Activated CD4-positive, alpha-beta T cell treated with anti-CD3 and anti-CD28 coated beads, Interleukin-2, amount 50 U/mL, for 16 hours (primary cell): Measurements from ENCODE around the gene CCDC192.

Source experiments
- DNase-seq: peaks from one replicate; pipeline ENCODE4 v3.0.0-alpha.2; 2020

The CCDC192 gene

DNA sequence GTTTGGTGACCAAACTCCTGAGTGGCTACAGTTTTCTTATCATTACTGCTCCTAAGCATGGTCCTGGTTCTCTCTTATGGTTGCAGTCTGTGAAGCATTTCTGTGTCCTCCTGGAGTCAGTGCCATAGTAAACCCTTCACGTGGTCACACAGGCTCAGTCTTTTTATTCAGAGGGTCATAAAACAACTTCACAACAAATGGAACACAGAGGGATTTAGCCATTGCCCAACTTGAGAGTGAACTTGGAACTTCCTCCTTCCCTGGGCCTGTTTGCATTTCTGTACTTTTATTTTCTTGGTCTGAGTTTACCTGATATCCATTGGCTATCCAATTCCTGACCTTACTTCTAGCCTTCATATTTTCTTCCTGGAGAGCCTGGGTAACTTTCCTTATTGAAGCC lies 144.9 kb downstream of the CCDC192 start:
- DNase-seq = no peak

DNA sequence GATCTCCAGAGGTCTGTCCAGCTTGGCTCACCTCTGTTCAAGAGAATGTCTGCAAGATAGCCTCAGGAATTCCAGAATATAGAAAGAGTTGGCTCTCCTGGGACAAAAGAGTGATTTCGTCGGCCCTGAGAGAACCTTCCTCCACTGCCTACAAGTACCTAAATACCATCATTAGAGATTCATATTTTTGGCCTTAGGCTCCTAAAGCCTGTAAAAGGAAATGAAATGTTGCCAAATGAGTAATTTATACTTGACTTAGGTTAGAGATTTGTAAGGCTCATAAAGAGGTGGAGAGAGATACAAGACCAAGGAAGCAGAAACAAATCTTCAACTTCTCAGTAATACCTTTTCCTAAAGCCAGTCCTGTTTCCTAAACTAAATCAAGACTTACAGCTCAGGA lies 146.2 kb downstream of the CCDC192 start:
- DNase-seq = no peak

DNA sequence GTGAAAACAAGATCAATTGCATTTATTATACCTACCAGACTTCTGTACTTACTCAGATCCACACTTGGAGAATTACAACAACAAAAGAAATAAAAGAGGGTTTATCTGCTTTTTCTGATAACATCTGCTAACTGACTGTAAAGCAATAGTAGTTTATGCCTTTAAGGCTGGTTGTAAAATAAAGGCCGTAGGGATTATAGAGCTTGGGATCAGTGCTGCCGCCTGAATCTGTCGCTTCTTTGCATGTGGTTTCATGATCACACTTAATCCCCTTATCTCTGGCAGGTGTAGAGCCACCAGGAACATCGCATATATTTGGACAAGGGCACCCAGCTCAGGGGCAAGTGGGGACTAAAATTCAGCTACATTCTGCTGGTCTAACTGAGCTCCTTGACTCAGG lies 146.7 kb downstream of the CCDC192 start:
- no peak for DNase-seq

DNA sequence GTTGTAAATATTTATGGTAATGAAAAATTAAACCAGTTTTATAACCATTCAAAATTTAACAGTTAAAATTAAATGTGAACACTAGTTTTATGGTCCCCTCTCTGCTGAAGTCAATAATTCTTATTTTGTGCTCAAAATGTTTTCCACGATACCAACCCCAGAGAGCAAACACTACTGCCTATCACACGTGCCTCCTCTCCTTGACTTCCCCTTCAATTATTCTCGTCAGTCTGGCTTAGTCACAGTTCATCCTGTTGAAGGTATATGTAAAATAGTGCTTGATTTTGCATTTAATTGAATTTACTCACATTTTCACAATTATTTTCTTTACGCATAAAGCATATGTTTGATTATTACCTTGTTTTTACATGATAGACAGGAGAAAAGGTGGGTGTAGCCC lies 148.8 kb downstream of the CCDC192 start:
- DNase-seq = no peak

DNA sequence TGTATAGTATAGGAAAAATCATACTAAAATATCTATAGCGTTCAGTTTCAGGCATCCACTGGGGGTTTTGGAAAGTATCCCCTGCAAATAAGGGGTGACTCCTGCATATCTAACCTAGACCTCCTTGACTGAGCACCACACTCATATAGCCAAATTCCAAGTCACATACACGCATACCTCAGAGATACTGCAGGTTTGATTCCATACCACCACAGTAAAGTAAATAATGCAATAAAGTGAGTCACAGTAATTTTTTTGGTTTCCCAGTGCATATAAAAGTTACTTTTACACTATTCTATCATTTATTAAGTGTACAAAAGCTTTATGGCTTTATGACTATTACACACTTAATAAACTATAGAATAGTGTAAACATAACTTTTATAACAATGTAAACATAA lies 151.3 kb downstream of the CCDC192 start:
- DNase-seq = no peak

DNA sequence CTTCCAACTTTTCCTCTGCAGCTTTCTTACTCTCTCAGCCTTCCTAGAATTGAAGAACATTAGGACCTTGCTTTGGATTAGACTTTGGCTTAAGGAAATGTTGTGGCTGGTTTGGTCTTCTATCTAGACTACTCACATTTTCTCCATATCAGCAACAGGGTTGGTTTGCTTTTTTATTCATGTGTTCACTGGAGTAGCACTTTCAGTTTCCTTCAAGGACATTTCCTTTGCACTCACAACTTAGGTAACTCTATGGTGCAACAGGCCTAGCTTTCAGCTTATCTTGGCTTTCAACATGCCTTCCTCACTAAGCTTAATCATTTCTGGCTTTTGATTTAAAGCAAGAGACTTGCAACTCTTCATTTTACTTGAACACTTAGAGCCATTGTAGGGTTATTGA lies 153.1 kb downstream of the CCDC192 start:
- peak; percentile 33 for DNase-seq

DNA sequence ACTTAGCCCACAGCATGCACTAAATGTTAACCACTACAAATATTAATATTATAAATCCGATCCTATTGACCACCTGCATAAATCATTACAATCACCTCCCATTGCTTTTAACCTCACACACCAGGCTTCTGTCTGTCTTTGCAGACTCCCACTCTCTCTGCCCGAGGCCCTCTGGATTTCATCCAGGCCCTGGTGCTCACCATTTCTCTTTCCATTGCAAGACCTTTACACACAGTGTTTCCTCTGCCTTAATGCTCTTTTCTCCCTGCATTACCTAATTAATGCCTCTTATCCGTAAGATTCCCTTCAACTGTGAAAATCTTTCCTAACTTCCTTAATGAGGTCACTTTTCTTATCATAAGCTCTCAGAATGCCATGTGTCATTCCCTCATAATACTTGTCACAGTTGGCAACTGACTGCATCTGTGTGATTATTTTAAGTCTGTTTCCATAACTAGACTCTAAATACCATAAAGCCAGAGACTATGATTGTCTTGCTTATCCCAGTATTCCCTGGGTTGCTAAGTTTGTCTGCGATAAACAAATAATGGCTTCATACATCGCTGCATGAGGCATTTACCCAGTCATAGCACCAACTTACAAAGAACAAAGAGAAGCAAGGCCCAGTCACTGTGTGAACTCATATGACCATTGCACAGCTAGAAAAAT lies 155.1 kb downstream of the CCDC192 start:
- DNase-seq = no peak

DNA sequence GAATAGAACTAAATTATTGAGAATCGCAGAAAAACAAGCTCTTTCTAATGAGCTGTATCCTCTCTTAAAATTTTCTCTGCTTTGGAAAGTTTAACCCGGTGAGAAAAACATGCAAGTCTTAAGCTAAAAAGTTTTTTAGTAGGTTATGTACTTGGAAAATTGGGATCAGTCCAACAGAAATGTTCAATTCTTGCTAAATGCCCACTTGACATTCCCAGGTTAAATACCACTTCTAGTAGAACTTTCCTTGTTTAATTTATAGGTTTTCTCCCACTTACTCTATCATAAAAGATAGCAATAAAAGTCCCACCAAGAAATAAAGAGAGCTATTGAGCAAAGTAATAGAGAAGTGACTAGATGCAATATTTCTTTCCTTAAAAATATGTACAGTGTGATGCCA lies 157.1 kb downstream of the CCDC192 start:
- DNase-seq = no peak

DNA sequence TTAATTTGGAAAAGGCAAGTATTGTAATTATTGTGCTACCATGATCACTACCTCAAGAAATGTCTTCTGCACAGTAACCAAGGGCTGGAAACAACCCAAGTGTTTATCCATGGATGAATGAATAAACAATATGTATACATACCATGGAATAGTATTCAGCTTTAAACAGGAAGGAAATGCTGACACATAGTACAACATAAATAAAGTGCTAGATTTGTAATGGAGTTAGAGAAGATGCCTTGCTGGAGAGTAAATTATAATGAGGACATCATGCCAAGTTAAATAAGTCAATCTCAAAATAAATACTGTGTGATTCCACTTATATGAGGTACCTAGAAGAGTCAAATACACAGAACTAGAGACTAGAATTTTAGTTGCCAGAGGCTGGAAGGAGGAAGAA lies 160.0 kb downstream of the CCDC192 start:
- no peak for DNase-seq

DNA sequence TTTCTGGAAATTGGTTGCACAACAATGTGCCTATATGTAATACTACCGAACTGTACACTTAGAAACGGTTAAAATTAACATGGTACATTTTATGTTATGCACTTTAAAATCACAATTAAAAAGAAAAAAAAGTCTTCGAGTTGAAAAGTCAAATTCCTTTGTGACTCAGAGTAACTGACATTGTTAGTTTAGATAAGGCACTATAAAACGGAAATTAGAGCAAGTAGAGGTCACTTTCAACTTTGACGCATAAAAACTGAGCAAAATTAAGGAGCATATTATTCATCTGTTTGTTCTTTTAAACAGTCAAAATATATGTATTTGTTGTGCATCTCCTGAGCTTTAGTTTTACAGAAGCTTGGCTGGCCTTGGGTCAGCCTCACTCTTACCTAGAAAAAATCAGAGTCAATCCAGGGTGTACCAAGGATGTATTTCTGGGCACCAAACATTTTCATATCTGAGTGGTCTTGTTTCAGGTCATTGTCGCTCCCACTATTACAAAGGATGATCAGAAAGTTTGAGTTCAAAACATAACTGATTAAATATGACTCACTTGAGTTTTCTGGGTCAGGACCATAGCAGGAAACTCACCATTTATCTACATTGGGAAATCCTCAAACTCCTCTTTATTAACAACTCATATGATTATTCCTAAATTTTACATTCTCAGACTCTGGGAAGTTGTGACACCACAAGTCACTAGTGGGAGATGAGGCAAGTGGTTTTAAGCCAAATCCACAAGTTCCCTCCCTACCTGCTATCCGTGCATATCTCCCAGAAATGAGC lies 160.6 kb downstream of the CCDC192 start:
- DNase-seq = no peak

DNA sequence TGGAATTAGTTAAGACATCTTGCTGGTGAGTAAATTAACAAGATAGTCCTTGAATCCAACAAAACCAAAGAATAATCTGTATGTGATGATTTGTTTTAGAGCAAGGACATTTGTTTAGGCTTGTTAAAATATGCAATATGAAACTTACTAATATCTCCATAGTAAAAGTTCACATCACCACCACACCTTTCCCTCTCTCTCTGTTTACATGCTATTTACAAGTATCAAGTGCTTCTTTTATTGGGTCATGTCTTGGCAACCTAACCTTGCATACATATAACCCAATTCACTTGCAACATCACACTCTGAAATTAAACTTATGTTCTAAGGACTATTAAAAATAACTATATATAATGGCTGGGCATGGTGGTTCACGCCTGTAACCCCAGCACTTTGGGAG lies 161.3 kb downstream of the CCDC192 start:
- DNase-seq = no peak

DNA sequence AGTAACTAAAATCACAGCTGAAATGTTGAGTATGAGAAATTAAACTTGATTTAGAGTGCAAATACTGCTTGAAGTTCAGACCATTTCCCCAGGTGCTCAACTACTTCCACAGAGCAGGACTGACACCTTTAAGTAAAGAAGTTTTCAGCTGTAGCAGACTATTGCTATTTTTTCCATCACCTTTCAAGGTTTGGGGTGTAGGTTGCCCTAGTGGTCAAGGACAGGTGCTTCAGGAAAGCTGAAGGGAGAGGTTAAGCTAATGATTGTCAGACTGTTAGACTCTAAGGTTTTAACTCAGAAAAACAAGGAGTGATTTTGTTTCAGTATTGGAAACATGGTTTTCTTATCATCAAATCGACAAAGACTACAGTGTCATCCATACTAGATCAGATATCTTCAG lies 162.1 kb downstream of the CCDC192 start:
- DNase-seq = no peak

DNA sequence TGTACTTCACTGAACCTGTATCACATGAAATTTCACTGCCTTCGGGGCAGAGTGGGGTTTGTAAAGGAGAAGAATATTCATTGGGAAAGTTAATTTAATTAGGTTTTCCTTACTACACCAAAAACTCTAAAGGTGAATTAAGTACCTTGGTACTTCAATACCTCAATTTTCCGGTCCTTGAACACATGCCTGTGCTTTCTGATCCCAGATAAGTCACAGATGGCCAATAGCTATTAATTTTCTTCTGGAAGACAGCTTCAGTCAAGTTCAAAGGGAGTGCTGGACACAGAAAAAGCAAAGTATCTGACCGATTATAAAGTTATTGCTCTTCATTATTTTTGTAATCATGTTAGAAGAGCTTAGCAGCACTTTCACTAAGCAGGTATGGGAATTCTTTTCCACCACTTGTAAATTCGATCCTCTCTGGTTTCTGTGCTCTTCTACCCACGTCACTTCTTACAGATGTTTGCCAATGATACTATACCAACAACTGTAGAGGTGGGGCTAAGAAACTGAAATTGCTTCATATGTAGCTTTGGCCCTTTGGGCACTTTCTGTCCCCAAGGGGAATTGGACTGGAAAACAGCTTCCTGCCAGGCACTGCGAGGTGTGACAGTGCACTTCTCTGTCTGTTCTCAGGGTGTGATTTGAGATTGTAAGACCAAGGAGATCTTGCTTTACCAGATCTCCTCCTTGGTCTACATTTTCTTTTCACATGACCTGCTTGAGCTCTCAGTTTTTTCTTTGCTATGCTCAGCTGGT lies 164.0 kb downstream of the CCDC192 start:
- DNase-seq = no peak

DNA sequence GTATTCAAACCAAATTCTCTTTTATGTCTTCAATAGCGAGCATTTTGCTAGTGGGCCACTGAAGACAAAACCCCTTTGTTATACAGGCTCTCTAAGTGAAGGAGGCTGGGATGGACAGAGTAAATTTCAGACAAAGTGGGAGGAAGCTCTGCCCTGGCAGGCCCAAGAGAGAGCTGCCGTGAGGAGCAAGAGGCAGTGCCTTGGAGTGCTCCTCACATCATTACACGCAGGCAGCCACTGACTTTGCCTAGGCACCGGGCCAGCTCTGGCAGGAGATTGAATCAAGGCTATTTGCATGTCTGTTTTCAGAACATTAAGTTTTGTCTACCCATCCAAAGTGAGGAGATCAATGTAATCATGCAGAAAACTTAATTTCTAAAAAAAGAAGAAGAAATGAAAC lies 167.7 kb downstream of the CCDC192 start:
- DNase-seq = no peak

DNA sequence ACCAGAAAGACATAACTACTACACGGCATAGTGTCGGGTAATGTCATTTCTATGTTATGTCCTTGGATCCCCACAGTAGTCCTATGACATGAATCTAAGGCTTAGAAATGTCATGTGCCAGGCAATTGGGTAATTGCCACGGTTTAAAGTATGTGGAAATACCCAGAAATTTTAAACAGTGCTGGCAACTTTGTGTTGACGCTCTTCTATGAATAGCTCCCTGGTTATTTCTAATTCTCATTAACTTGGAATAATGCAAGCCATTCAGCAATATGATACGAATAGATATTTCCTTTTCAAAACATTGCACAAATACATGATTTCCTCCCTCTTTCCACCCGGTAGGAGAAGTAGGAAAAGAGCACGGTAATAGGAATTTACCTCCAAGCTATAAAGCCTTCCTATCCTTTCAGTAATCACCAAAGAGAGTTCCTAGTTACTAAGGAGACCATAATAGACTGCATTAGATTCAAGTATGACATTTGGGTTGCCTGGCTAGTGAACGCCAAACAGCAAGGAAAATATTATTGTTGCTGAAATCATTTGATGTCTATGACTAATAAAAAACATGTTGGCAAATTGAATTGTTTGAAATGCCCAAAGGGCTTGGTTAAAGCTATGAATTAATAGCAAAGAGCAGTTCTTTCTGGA lies 168.4 kb downstream of the CCDC192 start:
- DNase-seq = no peak

DNA sequence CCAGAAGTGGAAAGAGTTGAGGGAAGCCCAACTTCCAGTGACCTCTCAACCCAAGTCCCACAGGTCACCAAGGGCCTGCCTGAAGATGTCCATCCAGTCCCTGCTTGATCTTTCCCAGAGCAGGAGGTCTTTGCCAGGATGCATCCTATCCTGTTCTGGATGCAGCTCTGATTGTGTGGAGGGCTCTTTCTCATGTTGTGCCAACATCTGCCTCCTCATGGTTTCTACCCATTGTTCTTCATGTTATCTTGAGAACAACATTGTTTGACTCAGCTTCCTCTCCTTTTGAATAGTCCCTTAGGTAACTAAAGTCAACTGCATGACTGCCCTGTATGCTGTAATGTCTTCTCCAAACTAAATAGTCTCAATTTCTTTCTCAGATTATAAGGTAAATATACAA lies 169.3 kb downstream of the CCDC192 start:
- DNase-seq = no peak

DNA sequence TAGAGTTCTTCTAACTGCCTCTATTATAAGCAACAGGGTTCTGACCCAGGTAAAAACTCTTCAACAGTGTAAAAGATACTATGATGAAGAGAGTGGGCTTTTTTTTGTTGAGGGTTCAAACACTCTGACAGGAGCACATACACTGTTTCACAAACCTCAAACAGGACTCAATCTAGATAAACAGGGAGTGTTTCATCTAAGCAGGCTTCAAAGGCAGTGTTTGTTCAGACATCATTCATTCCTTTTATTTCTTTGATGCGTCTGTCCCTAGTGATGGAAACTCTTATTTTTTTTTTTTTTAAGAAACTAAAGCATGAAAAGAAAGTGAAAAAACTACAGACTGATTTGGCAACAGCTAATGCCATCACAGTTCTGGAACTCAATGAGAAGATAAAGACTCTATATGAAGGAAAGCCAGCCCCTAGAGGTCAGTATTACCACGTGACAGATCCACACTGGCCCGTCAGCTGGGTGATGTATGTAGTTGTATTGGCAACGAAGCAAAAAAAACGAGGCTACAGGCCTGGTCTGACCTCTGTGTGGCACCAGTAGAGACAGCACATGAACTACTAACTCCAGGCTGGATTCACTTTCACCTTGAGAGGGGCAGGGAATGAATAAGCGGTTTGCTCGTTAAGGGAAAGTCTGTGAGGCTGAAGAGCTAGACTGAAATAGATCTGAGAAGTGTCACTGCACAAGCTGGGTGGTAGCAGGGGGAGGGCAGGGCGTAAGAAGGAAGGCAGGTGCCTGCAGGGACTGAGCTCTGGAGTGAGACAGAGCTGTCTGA lies 172.2 kb downstream of the CCDC192 start:
- peak; percentile 37 for DNase-seq

DNA sequence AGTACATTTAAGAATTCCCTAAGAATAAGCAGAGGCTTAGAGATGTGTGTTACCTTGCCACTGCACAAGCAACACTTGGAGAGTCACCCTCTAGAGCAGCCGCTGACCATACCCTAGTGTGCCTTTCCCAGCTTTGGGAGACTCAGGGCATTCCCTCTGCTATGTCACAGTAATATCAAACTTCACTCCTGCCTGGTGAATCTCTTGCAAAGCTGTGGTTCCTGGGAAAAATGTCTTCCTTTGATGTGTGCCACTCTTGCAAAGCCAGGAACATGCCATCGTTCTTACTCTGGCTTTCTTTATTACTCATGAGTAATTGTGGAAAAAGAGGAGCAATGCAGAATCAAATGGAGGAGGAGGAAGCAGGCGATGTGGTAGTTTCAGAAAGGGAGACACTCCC lies 173.2 kb downstream of the CCDC192 start:
- DNase-seq = no peak

DNA sequence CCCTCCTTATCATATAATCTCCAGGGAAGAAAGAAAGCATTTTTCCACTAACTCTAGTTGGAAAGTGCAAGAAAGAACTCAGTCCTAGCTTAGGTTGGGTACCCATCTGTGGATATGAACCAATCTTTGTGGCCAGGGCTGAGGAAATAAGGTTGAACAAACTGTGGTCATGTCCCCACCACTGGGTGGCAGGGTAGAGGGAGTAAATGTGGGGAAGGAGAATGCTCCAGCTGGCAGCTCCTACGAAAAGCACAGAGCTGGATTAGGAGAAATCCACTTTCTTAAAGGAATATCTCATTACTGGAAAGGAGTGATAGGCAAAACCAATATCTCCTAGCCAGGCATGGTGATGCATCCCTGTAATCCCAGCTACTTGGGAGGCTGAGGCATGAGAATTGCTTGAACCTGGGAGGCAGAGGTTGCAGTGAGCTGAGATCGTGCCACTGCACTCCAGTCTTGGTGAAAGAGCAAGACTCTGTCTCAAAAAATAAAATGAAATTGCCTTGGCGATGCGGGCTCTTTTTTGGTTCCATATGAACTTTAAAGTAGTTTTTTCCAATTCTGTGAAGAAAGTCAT lies 175.1 kb downstream of the CCDC192 start:
- peak; percentile 11 for DNase-seq

DNA sequence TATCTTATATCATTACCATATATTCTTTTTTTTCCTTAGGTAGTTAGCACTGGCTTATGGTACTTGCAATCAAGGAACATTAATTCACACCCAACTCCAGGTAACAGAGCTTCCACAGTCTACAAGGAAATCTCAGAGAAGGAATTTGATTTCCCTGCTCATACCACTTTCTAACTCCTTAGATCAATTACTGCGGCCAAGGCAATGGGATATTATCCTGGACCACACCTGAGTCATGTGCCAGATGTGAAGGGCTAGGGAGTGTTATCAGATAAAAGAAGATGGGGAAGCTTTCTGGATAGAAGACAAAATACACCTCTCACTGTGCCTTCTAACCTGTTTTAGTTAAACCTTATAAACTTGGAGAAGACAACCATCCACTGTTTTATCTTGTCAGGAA lies 181.2 kb downstream of the CCDC192 start:
- no peak for DNase-seq

DNA sequence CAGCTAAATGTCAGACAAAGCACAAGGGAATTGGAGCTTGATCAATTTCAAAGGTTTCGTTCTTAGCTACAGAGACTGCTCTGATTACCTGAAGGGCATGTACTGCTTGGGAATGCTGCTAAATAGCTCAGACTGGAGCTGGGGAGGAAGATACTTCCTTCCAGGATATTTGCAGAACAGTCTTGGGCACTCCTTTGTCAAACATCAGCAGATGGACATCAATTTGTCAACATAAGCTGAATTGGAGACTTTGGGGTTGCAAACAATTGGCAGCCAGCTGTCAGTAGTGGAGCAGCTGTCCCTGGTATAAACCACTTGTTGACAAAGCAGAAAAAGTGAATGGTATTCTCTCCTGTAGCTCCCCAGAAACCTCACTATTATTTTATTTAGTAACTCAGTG lies 182.0 kb downstream of the CCDC192 start:
- no peak for DNase-seq

DNA sequence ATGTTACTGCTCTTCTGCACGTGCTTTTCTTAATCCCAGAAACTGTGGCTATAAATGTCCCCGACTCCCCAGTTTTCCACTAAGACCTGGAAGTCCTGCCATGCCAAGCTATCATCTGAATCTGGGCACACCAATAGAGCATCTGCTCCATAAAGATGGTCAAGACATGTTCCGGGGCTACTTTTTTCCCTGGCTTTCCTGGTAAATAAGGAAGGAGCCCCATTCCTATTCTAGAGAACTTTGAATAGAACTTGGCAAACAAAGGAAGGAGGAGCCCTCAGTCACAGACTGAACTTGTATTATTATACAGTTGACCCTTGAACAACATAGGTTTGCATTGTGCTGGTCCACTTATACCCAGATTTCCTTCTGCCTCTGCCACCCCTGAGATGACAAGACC lies 182.9 kb downstream of the CCDC192 start:
- no peak for DNase-seq
